ENCODE data around the gene MLLT3. TPM values are rescaled to one million over a fixed set of nuclear protein-coding genes. Genes with fewer than 3 reads are reported as not detected.

The MLLT3 gene
- total and polyA plus RNA-seq, 2 donors (not counting 3 experiments of a cell fraction or from before 2014, with no cell fraction given): 6.1 to 10.0 TPM

DNA sequence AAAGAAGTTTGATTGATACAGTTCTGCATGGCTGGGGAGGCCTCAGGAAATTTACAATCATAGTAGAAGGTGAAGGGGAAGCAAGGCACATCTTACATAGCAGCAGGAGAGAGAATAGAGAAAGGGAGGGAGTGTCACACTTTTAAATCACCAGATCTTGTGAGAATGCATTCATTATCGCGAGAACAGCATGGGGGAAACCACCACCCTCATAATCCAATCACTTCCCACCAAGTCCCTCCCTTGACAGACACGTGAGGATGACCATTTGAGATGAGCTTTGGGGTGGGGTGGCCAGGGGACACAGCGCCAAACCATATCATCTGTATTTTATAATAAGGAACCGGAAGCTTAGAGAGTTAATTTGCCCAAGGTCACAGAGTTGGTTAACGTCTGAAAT is 48.1 kb upstream of the MLLT3 start:
- no TSS peak for BruUV-seq (replicated peaks)
- no peak overlapping the region for H3K4me3 ChIP-seq (replicated peaks in 1 of 3; ENCODE audit: insufficient read depth in 1 of 3, low read depth in 1 of 3, low read length in 3 of 3)
- no peak for TF ChIP-seq POLR2A (IDR thresholded peaks at IDR 0.05; ENCODE audit: low read depth, low read length)
- TF ChIP-seq POLR2AphosphoS5 (IDR thresholded peaks at IDR 0.05; ENCODE audit: insufficient read depth, low read depth, low read length): no peak
- TF ChIP-seq EZH2 (IDR thresholded peaks at IDR 0.05; ENCODE audit: borderline replicate concordance, low read depth, low read length, severe bottlenecking): no peak
- dilution Hi-C loops (cut with MboI; ENCODE audit: extremely low pct_ligation_motif_present, low sequenced_read_pairs) (no loop called here), intact Hi-C loops (cut with micrococcal nuclease) (no loop called here)
- no peak overlapping the region for H3K9ac ChIP-seq (replicated peaks; ENCODE audit: extremely low read depth, insufficient read depth, low read length)
- H3K36me3 ChIP-seq (ENCODE audit: control insufficient read depth in 2 of 2, extremely low read depth in 1 of 2, insufficient read depth in 2 of 2, low read length in 2 of 2): no peaks in the 10 kb centered on the region
- FAIRE-seq (no peak), DNase-seq (ENCODE audit: low read depth, low spot score) (no peak)
- H3K79me2 ChIP-seq (ENCODE audit: control insufficient read depth, insufficient read depth, low read length): no peaks in the 10 kb centered on the region
- no peak overlapping the region for H3K27ac ChIP-seq (ENCODE audit: insufficient read depth, low read depth, low read length)
- POLR2A ChIA-PET: no interaction called here
- no peaks in the 10 kb centered on the region for H3K27me3 ChIP-seq (ENCODE audit: control insufficient read depth in 2 of 2, insufficient read depth in 2 of 2, low read length in 2 of 2)
- H3K4me2 ChIP-seq (ENCODE audit: insufficient read depth, low read length): no peak overlapping the region
- H4K20me1 ChIP-seq (replicated peaks; ENCODE audit: control insufficient read depth, extremely low read depth, insufficient read depth, low read length): no peaks in the 10 kb centered on the region
- no peaks in the 10 kb centered on the region for H3K9me1 ChIP-seq (replicated peaks; ENCODE audit: control insufficient read depth, extremely low read depth, insufficient read depth, low read length)
- CTCF ChIA-PET: no interaction called here
- no peaks in the 10 kb centered on the region for H3K4me1 ChIP-seq (ENCODE audit: control insufficient read depth, extremely low read depth, insufficient read depth, low read length)
- no peaks in the 10 kb centered on the region for H3K9me3 ChIP-seq (replicated peaks; ENCODE audit: control insufficient read depth, insufficient read depth, low read length)
- H2AFZ ChIP-seq (ENCODE audit: low read depth, low read length): no peak overlapping the region

DNA sequence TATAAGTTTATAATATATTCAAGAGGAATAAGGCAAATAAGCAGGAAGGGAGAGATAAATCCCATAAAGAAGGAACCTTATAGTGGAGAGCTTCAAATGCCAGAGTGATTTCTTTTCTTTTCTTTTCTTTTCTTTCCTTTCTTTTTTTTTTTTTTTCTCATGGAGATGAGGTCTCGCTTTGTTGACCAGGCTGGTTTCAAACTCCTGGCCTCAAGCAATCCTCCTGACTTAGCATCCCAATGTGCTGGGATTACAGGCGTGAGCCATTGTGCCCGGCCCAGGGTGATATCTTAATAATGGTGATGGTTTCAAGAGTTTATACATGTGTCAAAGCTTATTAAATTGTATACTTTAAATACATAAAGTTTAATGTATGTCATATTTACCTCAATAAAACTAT is 42.2 kb upstream of the MLLT3 start:
- POLR2A ChIA-PET: no interaction called here
- CTCF ChIA-PET: interaction anchor here (0.7 to 1.5 kb wide), 3 partner anchors 9 to 40 kb away, joined by 3 to 4 read pairs (median 4); no protein-coding TSS in a partner anchor
- no peaks in the 10 kb centered on the region for H3K4me1 ChIP-seq (ENCODE audit: control insufficient read depth, extremely low read depth, insufficient read depth, low read length)
- H3K27ac ChIP-seq (ENCODE audit: insufficient read depth, low read depth, low read length): no peak overlapping the region
- no peaks in the 10 kb centered on the region for H3K36me3 ChIP-seq (ENCODE audit: control insufficient read depth in 2 of 2, extremely low read depth in 1 of 2, insufficient read depth in 2 of 2, low read length in 2 of 2)
- dilution Hi-C loops (cut with MboI; ENCODE audit: extremely low pct_ligation_motif_present, low sequenced_read_pairs): no loop called here
- no peaks in the 10 kb centered on the region for H3K27me3 ChIP-seq (ENCODE audit: control insufficient read depth in 2 of 2, insufficient read depth in 2 of 2, low read length in 2 of 2)
- H3K9me1 ChIP-seq (replicated peaks; ENCODE audit: control insufficient read depth, extremely low read depth, insufficient read depth, low read length): no peaks in the 10 kb centered on the region
- no peak overlapping the region for H3K9ac ChIP-seq (replicated peaks; ENCODE audit: extremely low read depth, insufficient read depth, low read length)
- no peak for TF ChIP-seq MAX (IDR thresholded peaks at IDR 0.05; ENCODE audit: insufficient read depth, insufficient read length)
- no peaks in the 10 kb centered on the region for H3K79me2 ChIP-seq (ENCODE audit: control insufficient read depth, insufficient read depth, low read length)
- no peak overlapping the region for H2AFZ ChIP-seq (ENCODE audit: low read depth, low read length)
- no peak for FAIRE-seq
- DNase-seq (ENCODE audit: low read depth, low spot score): no peak
- BruUV-seq (replicated peaks): no TSS peak
- intact Hi-C loops (cut with micrococcal nuclease): no loop called here
- no peak overlapping the region for H3K4me2 ChIP-seq (ENCODE audit: insufficient read depth, low read length)
- no peak overlapping the region for H3K4me3 ChIP-seq (replicated peaks in 1 of 3; ENCODE audit: insufficient read depth in 1 of 3, low read depth in 1 of 3, low read length in 3 of 3)
- H3K9me3 ChIP-seq (replicated peaks; ENCODE audit: control insufficient read depth, insufficient read depth, low read length): no peaks in the 10 kb centered on the region
- no peaks in the 10 kb centered on the region for H4K20me1 ChIP-seq (replicated peaks; ENCODE audit: control insufficient read depth, extremely low read depth, insufficient read depth, low read length)

Measured in endothelial cell of umbilical vein (primary cell).